GM23248 (cell line): ENCODE measurements around the gene MYO7B. TPM values are rescaled to one million over a fixed set of nuclear protein-coding genes. Genes with fewer than 3 reads are reported as not detected.

Experiments
- DNase-seq: peaks from one replicate; pipeline ENCODE4 v3.0.0-alpha.2; 2015
- H2AFZ ChIP-seq: fragments of 200-600 bp; sonication (generic); 2 replicates; pipeline ENCODE4 v1.6.1; 2016; ENCODE audit warnings: antibody characterized with exemption
- H3F3A ChIP-seq: fragments of 200-600 bp; sonication (generic); 2 replicates; pipeline ENCODE4 v1.6.1; 2016; ENCODE audit warnings: mild to moderate bottlenecking, antibody characterized with exemption, mixed run types; ENCODE audit not compliant: insufficient read depth
- H3K27ac ChIP-seq: fragments of 200-600 bp; sonication (generic); 2 replicates; pipeline ENCODE4 v1.5.1; 2016; ENCODE audit warnings: mild to moderate bottlenecking
- H3K27me3 ChIP-seq: fragments of 200-600 bp; sonication (generic); replicated peaks from 2 replicates; pipeline ENCODE4 v1.6.1; 2016; ENCODE audit warnings: mild to moderate bottlenecking; ENCODE audit not compliant: insufficient read depth
- H3K36me3 ChIP-seq: fragments of 200-600 bp; sonication (generic); 2 replicates; pipeline ENCODE4 v1.6.1; 2016; ENCODE audit warnings: low read depth, mild to moderate bottlenecking
- H3K4me1 ChIP-seq: fragments of 200-600 bp; sonication (generic); 2 replicates; pipeline ENCODE4 v1.6.1; 2016; ENCODE audit warnings: mild to moderate bottlenecking; ENCODE audit not compliant: insufficient read depth
- H3K4me2 ChIP-seq: fragments of 200-600 bp; sonication (generic); one replicate; pipeline ENCODE4 v1.6.1; 2016; ENCODE audit warnings: mild to moderate bottlenecking; ENCODE audit not compliant: unreplicated experiment
- H3K4me3 ChIP-seq: fragments of 200-600 bp; sonication (generic); 2 replicates; pipeline ENCODE4 v1.5.1; 2016; ENCODE audit warnings: mild to moderate bottlenecking
- H3K79me2 ChIP-seq: fragments of 200-600 bp; sonication (generic); 2 replicates; pipeline ENCODE4 v1.6.1; 2016; ENCODE audit warnings: mild to moderate bottlenecking; ENCODE audit not compliant: insufficient read depth
- H3K9ac ChIP-seq: fragments of 200-600 bp; sonication (generic); 2 replicates; pipeline ENCODE4 v1.6.1; 2016; ENCODE audit warnings: mild to moderate bottlenecking
- H3K9me2 ChIP-seq: fragments of 200-600 bp; sonication (generic); 2 replicates; pipeline ENCODE4 v1.6.1; 2016; ENCODE audit warnings: mixed run types, mild to moderate bottlenecking, moderate library complexity; ENCODE audit not compliant: insufficient read depth
- H3K9me3 ChIP-seq: fragments of 200-600 bp; sonication (generic); one replicate; pipeline ENCODE4 v1.6.1; 2017; ENCODE audit warnings: low read depth
- H4K20me1 ChIP-seq: fragments of 200-600 bp; sonication (generic); 2 replicates; pipeline ENCODE4 v1.6.0; 2016; ENCODE audit not compliant: insufficient read depth
- EZH2 ChIP-seq: fragments of 200-600 bp; sonication (generic); IDR thresholded peaks from 2 replicates; pipeline ENCODE4 v1.6.1; 2018; ENCODE audit warnings: antibody characterized with exemption, mild to moderate bottlenecking; ENCODE audit not compliant: insufficient read depth, poor library complexity, severe bottlenecking
- EZH2phosphoT487 ChIP-seq: fragments of 200-600 bp; sonication (generic); IDR thresholded peaks from 2 replicates; pipeline ENCODE4 v1.6.1; 2018; ENCODE audit warnings: antibody characterized with exemption, moderate library complexity, mild to moderate bottlenecking, low read depth; ENCODE audit not compliant: insufficient read depth
- WGBS, 2 experiments: methylation state at CpG; one replicate each; pipeline ENCODE4 v1.1.6; 2015 to 2017; ENCODE audit warnings: low lambda C conversion rate in 2 of 2, low coverage in 1 of 2; ENCODE audit errors: missing lambda C conversion rate in 2 of 2; 5-methylcytosine and 5-hydroxymethylcytosine counted together
- in situ Hi-C: fragments of 300-500 bp; cut with MboI; formaldehyde crosslinking; loops from 2 replicates; pipeline ENCODE4 v1.15.0; 2020
- polyA plus RNA-seq: library from polyadenylated mRNA; unstranded; fragments of >200 nt; fragmentation: Nextera tagmentation; extraction: Ambion mirVana; gene quantifications from 2 replicates; pipeline ENCODE4 v1.2.1, GENCODE V29; 2016
- total RNA-seq: library from RNA; depleted of rRNA; stranded (reverse); fragments of >200 nt; shearing (Covaris generic); gene quantifications from 2 replicates; pipeline ENCODE4 v1.2.3, GENCODE V29; 2014

MYO7B gene
- total and polyA plus RNA-seq, 2 experiments from 2014 or later = not detected

DNA sequence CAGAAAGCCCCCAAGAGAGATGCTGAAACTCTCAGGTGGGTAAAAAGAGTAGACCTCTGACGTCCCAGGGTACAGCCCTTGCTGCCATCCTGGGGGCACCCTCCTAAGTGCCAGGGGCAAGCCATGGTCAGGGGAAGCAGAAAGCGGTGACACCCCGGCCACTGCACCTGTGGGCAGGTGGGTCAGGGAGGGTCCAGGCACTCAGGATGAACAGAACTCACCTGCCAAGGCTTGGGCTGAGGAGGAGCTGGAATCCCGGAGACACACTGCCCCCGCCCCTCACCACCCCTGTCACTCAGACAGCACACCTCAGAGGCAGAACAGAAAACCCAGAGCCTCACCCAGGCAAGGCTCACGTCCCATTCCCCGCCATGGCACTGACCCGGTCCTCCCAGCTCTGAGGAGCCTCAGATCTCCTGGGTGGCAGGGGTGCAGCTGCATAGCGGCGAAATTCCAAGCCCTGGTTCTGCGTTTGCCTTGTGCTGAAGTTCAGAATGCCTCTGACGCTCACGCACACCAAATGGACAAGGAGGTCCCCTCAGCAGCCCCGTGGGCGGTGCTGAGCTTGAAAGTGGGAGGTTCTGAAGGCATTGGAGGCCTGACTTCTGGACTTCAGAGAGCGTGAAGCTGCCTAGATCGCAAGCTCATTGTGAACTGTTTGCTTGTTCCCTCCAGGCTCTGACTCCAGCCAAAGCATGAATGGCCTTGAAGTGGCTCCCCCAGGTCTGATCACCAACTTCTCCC, 114.7 kb downstream of the MYO7B start:
- peak; percentile 34 for DNase-seq
- H3K4me3 ChIP-seq = no peak overlapping the region
- H4K20me1 ChIP-seq = no peaks in the 10 kb centered on the region
- in situ Hi-C loops = no loop called here
- no peak overlapping the region for H3K9ac ChIP-seq
- H3K79me2 ChIP-seq = no peaks in the 10 kb centered on the region
- 46 to 49% methylated on average over 17 of the region's 17 CpGs for WGBS, 2 experiments
- H3K27ac ChIP-seq = no peak overlapping the region
- H3K9me3 ChIP-seq = no peaks in the 10 kb centered on the region
- H3K9me2 ChIP-seq = no peaks in the 10 kb centered on the region
- no peaks in the 10 kb centered on the region for H3K36me3 ChIP-seq
- no peak for TF ChIP-seq EZH2
- no peak for TF ChIP-seq EZH2phosphoT487
- H3K4me2 ChIP-seq = no peak overlapping the region
- H3F3A ChIP-seq = no peaks in the 10 kb centered on the region
- H2AFZ ChIP-seq = no peak overlapping the region
- H3K27me3 ChIP-seq = no peaks in the 10 kb centered on the region
- H3K4me1 ChIP-seq = peaks cover 7% of the 10 kb centered on the region

DNA sequence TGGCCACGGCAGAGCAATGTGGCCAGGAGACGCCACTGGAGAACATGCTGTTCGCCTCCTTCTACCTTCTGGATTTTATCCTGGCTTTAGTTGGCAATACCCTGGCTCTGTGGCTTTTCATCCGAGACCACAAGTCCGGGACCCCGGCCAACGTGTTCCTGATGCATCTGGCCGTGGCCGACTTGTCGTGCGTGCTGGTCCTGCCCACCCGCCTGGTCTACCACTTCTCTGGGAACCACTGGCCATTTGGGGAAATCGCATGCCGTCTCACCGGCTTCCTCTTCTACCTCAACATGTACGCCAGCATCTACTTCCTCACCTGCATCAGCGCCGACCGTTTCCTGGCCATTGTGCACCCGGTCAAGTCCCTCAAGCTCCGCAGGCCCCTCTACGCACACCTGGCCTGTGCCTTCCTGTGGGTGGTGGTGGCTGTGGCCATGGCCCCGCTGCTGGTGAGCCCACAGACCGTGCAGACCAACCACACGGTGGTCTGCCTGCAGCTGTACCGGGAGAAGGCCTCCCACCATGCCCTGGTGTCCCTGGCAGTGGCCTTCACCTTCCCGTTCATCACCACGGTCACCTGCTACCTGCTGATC, 115.4 kb downstream of the MYO7B start:
- no peaks in the 10 kb centered on the region for H3K79me2 ChIP-seq
- no peak for TF ChIP-seq EZH2
- no peak for TF ChIP-seq EZH2phosphoT487
- H3K27me3 ChIP-seq = no peaks in the 10 kb centered on the region
- H4K20me1 ChIP-seq = no peaks in the 10 kb centered on the region
- H3F3A ChIP-seq = no peaks in the 10 kb centered on the region
- H3K9me3 ChIP-seq = no peaks in the 10 kb centered on the region
- 64% methylated on average over 28 of the region's 28 CpGs for WGBS, 2 experiments
- H3K27ac ChIP-seq = no peak overlapping the region
- peak; percentile 50 for DNase-seq
- no peak overlapping the region for H2AFZ ChIP-seq
- H3K9ac ChIP-seq = no peak overlapping the region
- H3K4me3 ChIP-seq = no peak overlapping the region
- no peak overlapping the region for H3K4me2 ChIP-seq
- H3K36me3 ChIP-seq = no peaks in the 10 kb centered on the region
- peaks cover 7% of the 10 kb centered on the region for H3K4me1 ChIP-seq
- in situ Hi-C loops = no loop called here
- H3K9me2 ChIP-seq = no peaks in the 10 kb centered on the region

DNA sequence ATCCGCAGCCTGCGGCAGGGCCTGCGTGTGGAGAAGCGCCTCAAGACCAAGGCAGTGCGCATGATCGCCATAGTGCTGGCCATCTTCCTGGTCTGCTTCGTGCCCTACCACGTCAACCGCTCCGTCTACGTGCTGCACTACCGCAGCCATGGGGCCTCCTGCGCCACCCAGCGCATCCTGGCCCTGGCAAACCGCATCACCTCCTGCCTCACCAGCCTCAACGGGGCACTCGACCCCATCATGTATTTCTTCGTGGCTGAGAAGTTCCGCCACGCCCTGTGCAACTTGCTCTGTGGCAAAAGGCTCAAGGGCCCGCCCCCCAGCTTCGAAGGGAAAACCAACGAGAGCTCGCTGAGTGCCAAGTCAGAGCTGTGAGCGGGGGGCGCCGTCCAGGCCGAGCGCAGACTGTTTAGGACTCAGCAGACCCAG, 115.9 kb downstream of the MYO7B start:
- no peak for DNase-seq
- in situ Hi-C loops = no loop called here
- Histone ChIP-seq H3K4me2 (no peak overlapping the region), H3K27ac (no peak overlapping the region), H3K4me3 (no peak overlapping the region), H4K20me1 (no peaks in the 10 kb centered on the region), H3K79me2 (no peaks in the 10 kb centered on the region), H3K4me1 (peaks cover 7% of the 10 kb centered on the region), H3K9me3 (no peaks in the 10 kb centered on the region), H3K9me2 (no peaks in the 10 kb centered on the region), H3K36me3 (no peaks in the 10 kb centered on the region), H2AFZ (no peak overlapping the region), H3F3A (no peaks in the 10 kb centered on the region), H3K27me3 (no peaks in the 10 kb centered on the region), H3K9ac (no peak overlapping the region)
- WGBS, 2 experiments = 92 to 93% methylated on average over 28 of the region's 29 CpGs
- no peak for TF ChIP-seq EZH2
- no peak for TF ChIP-seq EZH2phosphoT487

DNA sequence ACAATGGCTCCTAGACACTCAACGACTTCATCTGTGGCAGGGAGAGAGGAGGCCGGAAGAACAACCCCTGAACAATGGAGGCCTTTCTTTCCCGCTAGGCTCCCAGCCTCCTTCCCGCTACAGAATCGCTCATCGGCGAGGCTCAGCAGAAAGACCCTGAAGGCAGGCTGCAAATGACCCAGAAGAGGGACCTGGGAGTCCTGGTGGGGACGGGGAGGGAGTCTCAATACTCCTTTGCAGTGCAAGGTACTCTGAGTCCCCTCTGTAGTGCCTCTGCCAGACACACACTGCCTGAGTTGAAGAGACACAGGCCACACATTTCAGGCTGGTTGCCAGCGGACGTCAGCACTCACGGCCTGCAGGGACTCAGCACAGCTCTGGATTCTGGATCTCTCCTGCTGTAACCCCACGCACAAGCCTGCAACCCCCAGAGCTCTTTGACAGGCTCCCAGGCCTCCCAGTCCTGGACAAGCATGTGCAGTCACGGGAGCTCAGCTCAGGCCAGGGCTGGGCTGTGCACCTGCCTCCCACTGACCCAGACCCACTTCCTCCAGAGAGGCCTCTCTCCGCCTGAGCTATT, 116.6 kb downstream of the MYO7B start:
- no peaks in the 10 kb centered on the region for H3K36me3 ChIP-seq
- no peak for TF ChIP-seq EZH2
- no peak for TF ChIP-seq EZH2phosphoT487
- H3K9me2 ChIP-seq = no peaks in the 10 kb centered on the region
- H3K79me2 ChIP-seq = no peaks in the 10 kb centered on the region
- in situ Hi-C loops = no loop called here
- DNase-seq = no peak
- no peaks in the 10 kb centered on the region for H3F3A ChIP-seq
- no peaks in the 10 kb centered on the region for H3K9me3 ChIP-seq
- no peak overlapping the region for H3K4me3 ChIP-seq
- H2AFZ ChIP-seq = no peak overlapping the region
- H3K4me1 ChIP-seq = peaks cover 2% of the 10 kb centered on the region
- H3K27ac ChIP-seq = no peak overlapping the region
- no peak overlapping the region for H3K9ac ChIP-seq
- no peaks in the 10 kb centered on the region for H4K20me1 ChIP-seq
- 77 to 83% methylated on average over 13 to 14 of the region's 14 CpGs for WGBS, 2 experiments
- no peaks in the 10 kb centered on the region for H3K27me3 ChIP-seq
- H3K4me2 ChIP-seq = no peak overlapping the region
